Tibial nerve (tissue), 4 donors: Measurements from ENCODE around the gene CHD8.

Source experiments
- EP300 ChIP-seq, 2 donors: sonication (generic); formaldehyde crosslinking; IDR thresholded peaks; one replicate each; pipeline ENCODE4 v1.6.1; 2017; ENCODE audit warnings: antibody characterized with exemption in 2 of 2, mild to moderate bottlenecking in 1 of 2
- POLR2A ChIP-seq, 2 donors: fragments of 450-650 bp; IDR thresholded peaks; one replicate each; pipeline ENCODE4 v1.6.1; 2017; ENCODE audit warnings: antibody characterized with exemption in 2 of 2, mild to moderate bottlenecking in 2 of 2, moderate library complexity in 2 of 2
- TF ChIP-seq, protein P1 (sequence below), 5 experiments: fragments of 200-600 bp in 3 of 5; fragments of 450-650 bp in 2 of 5; sonication (generic) in 3 of 5; IDR thresholded peaks; one replicate each; pipeline ENCODE4 v1.5.1; 2016 to 2019; ENCODE audit warnings: antibody characterized with exemption in 5 of 5, mild to moderate bottlenecking in 3 of 5, moderate library complexity in 2 of 5

DNA sequence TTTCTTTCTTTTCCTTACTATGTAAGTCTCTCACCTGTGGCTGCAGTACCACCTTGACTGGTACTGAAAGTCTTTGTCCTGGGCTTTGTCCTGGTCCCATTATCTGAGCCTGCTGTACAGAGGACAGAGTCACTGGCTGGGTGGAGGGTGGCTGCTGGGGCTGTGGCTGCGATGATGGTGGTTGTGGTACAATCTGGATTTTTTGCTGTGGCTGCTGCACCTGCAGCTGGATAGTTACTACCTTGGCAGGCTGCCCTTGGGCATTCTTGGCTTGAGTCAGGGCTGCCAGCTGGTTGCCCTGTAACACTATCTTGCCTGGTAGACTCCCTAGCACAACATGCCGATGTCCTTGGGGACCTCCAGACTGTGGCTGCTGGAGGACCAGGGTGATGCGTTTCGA is 27.0 kb downstream of the CHD8 start:
- TF ChIP-seq, protein P1, sequence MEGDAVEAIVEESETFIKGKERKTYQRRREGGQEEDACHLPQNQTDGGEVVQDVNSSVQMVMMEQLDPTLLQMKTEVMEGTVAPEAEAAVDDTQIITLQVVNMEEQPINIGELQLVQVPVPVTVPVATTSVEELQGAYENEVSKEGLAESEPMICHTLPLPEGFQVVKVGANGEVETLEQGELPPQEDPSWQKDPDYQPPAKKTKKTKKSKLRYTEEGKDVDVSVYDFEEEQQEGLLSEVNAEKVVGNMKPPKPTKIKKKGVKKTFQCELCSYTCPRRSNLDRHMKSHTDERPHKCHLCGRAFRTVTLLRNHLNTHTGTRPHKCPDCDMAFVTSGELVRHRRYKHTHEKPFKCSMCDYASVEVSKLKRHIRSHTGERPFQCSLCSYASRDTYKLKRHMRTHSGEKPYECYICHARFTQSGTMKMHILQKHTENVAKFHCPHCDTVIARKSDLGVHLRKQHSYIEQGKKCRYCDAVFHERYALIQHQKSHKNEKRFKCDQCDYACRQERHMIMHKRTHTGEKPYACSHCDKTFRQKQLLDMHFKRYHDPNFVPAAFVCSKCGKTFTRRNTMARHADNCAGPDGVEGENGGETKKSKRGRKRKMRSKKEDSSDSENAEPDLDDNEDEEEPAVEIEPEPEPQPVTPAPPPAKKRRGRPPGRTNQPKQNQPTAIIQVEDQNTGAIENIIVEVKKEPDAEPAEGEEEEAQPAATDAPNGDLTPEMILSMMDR (IDR thresholded peaks at IDR 0.05): no peak
- TF ChIP-seq POLR2A (IDR thresholded peaks at IDR 0.05) (no peak), EP300 (IDR thresholded peaks at IDR 0.05) (no peak)
